Pancreas (tissue), 10 donors: ENCODE measurements around the gene RRN3. TPM values are rescaled to one million over a fixed set of nuclear protein-coding genes. Genes with fewer than 3 reads are reported as not detected.
A peak's percentile ranks its signal among the peaks of the same experiment; 100 is the strongest.
"Not testable (repeated sequence)": the region's sequence is repeated elsewhere in the genome, so short reads cannot be mapped to it uniquely, and the experiment has no call there.

ENCODE experiments used
- ATAC-seq, 4 donors: fragments of 200-7000 bp; cut with Tn5 transposase; one replicate each; pipeline versions ENCODE4 v1.8.0 to v1.9.1; 2020; ENCODE audit warnings: mild to moderate bottlenecking in 4 of 4, moderate library complexity in 4 of 4
- DNase-seq, 6 donors: peaks; one replicate each; pipeline ENCODE4 v3.0.0-alpha.2; 2020
- FAIRE-seq: peaks from 2 replicates; lab custom pipeline; 2012; peaks lifted over from hg19 to GRCh38; lab: Jason Lieb, UNC
- H3K27ac ChIP-seq, 4 donors: fragments of 200-600 bp; sonication (generic); 1 replicate in 3 of 4; 2 replicates in 1 of 4; pipeline versions ENCODE4 v1.5.0 to v1.8.0; 2020
- H3K27me3 ChIP-seq, 4 donors: fragments of 200-600 bp; one replicate each; pipeline ENCODE4 v1.8.0; 2021
- H3K36me3 ChIP-seq, 3 donors: fragments of 200-600 bp; sonication (generic) in 1 of 3; one replicate each; pipeline versions ENCODE4 v1.5.0 to v1.8.0; 2020 to 2021
- H3K4me1 ChIP-seq, 3 donors: fragments of 200-600 bp; one replicate each; pipeline ENCODE4 v1.8.0; 2021
- H3K4me3 ChIP-seq, 4 donors: fragments of 200-600 bp; sonication (generic) in 2 of 4; one replicate each; pipeline versions ENCODE4 v1.5.0 to v1.8.0; 2020 to 2021
- H3K9me3 ChIP-seq, 4 donors: fragments of 200-600 bp; one replicate each; pipeline ENCODE4 v1.8.0; 2021
- CTCF ChIP-seq, 4 donors: fragments of 200-600 bp; sonication (generic) in 3 of 4; IDR thresholded peaks; one replicate each; pipeline versions ENCODE4 v1.5.0 to v1.8.0; 2021; ENCODE audit warnings: antibody characterized with exemption in 4 of 4
- WGBS, 2 donors: extraction: QIAGEN DNeasy Blood & Tissue Kit; methylation state at CpG; one replicate each; pipeline ENCODE4 v1.1.7; 2013; 5-methylcytosine and 5-hydroxymethylcytosine counted together
- intact Hi-C, 3 donors: fragments of 100-400 bp; cut with DNase I; formaldehyde crosslinking; loops; one replicate each; pipeline versions ENCODE4 v1.11.1 to v1.14.2; 2022
- polyA plus RNA-seq, 2 donors: library from polyadenylated mRNA; stranded (reverse); fragments of 200-250 nt; gene quantifications; one replicate each; pipeline ENCODE4 v1.2.3, GENCODE V29; 2013
- total RNA-seq, 6 donors: library from RNA; stranded (reverse); fragmentation: NEBNext Ultra II Directional in 4 of 6; extraction: Animal tissue kit (Norgen Biotek cat#: 25700) in 4 of 6; gene quantifications; one replicate each; pipeline versions ENCODE4 v1.2.1 to v1.2.4, GENCODE V29; 2021 to 2023
- donor health status: healthy with polysubstance abuse.
- donor health status: DM: no; HTN: no; CAD: no; lungs with moderate emphysema.
- donor health status: DM: no; HTN: no; CAD: no.
- donor health status: control.
- donor health status: control.
- donor health status: Bipolar disorder and iron deficiency.
- donor health status: DM: yes; HTN: yes; CAD: no.
- donor health status: DM: no; HTN: no; CAD: no.
- donor health status: DM: no; HTN: no; CAD: no.
- donor health status: DM: yes; HTN: yes; CAD: no.

RRN3 gene
- total and polyA plus RNA-seq, 8 donors = 6.2 to 12.7 (median 10.6) TPM

- FAIRE-seq = no peak
- no peak overlapping the region for H3K27ac ChIP-seq
- 71 to 77% methylated on average over 19 of the region's 19 CpGs for WGBS, 2 donors
- no peak for ATAC-seq
- peaks cover 0 to 7% (median 3%) of the 10 kb centered on the region in 3 donors for H3K4me1 ChIP-seq
- H3K9me3 ChIP-seq = no peaks in the 10 kb centered on the region
- intact Hi-C loops = no loop called here
- H3K27me3 ChIP-seq = no peaks in the 10 kb centered on the region
- peak overlapping the region; percentile 92 to 96 (median 96) for H3K4me3 ChIP-seq
- no peak for TF ChIP-seq CTCF (IDR thresholded peaks at IDR 0.05)
- no peaks in the 10 kb centered on the region for H3K36me3 ChIP-seq
- no peak for DNase-seq
These were observed 39.5 kb downstream of the RRN3 start for GRCh38 chr16:15054357-15055140.

GRCh38 chr16:15053904-15054303, 40.2 kb downstream of the RRN3 start:
- FAIRE-seq = no peak
- H3K36me3 ChIP-seq = no peaks in the 10 kb centered on the region
- no peak for TF ChIP-seq CTCF (IDR thresholded peaks at IDR 0.05)
- intact Hi-C loops = no loop called here
- no peaks in the 10 kb centered on the region for H3K9me3 ChIP-seq
- no peaks in the 10 kb centered on the region for H3K27me3 ChIP-seq
- DNase-seq = no peak
- ATAC-seq = no peak
- no peak overlapping the region for H3K4me3 ChIP-seq
- H3K4me1 ChIP-seq = peaks cover 0 to 7% (median 3%) of the 10 kb centered on the region in 3 donors
- WGBS, 2 donors = 93 to 95% methylated on average over 10 of the region's 10 CpGs
- no peak overlapping the region for H3K27ac ChIP-seq

- Histone ChIP-seq H3K9me3 (no peaks in the 10 kb centered on the region), H3K27me3 (no peaks in the 10 kb centered on the region), H3K36me3 (no peaks in the 10 kb centered on the region), H3K4me1 (peaks cover 0 to 7% (median 3%) of the 10 kb centered on the region in 3 donors), H3K27ac (no peak overlapping the region), H3K4me3 (no peak overlapping the region)
- DNase-seq (no peak), ATAC-seq (no peak), FAIRE-seq (no peak)
- TF ChIP-seq CTCF (IDR thresholded peaks at IDR 0.05) = no peak
- WGBS, 2 donors = 69 to 80% methylated on average over 10 of the region's 10 CpGs
- intact Hi-C loops = no loop called here
These were observed 41.2 kb downstream of the RRN3 start for GRCh38 chr16:15052747-15053476.

- FAIRE-seq = no peak
- 96 to 98% methylated on average over 9 of the region's 9 CpGs for WGBS, 2 donors
- ATAC-seq = no peak
- intact Hi-C loops = no loop called here
- DNase-seq = no peak
- Histone ChIP-seq H3K4me1 (peaks cover 0 to 5% (median 3%) of the 10 kb centered on the region in 3 donors), H3K27ac (no peak overlapping the region), H3K36me3 (no peaks in the 10 kb centered on the region), H3K27me3 (no peaks in the 10 kb centered on the region), H3K4me3 (no peak overlapping the region), H3K9me3 (no peaks in the 10 kb centered on the region)
- TF ChIP-seq CTCF (IDR thresholded peaks at IDR 0.05) = no peak
These were observed 42.6 kb downstream of the RRN3 start for GRCh38 chr16:15051387-15051951.

- FAIRE-seq, intact Hi-C loops, H3K27me3 ChIP-seq, H3K9me3 ChIP-seq, DNase-seq, H3K4me1 ChIP-seq, H3K36me3 ChIP-seq, H3K27ac ChIP-seq, ATAC-seq, H3K4me3 ChIP-seq: not testable (repeated sequence)
- 89 to 97% methylated on average over 1 of the region's 1 CpG for WGBS, 2 donors
These were observed 43.6 kb downstream of the RRN3 start for GRCh38 chr16:15050440-15050839.
